ENCODE measurements around the gene CYP26B1.

CYP26B1 gene

GRCh38 chr2:72097276-72097675, 50.4 kb downstream of the CYP26B1 start:
- no peak for DNase-seq (ENCODE audit: low read depth, low spot score)
- in situ Hi-C loops (cut with HindIII; ENCODE audit: low sequenced_read_pairs) = no loop called here

GRCh38 chr2:72096181-72096580, 51.5 kb downstream of the CYP26B1 start:
- H3K4me3 ChIP-seq (ENCODE audit: low read depth, low read length) = no peak overlapping the region
- no peak for TF ChIP-seq CTCF (IDR thresholded peaks at IDR 0.05; ENCODE audit: low read depth, low read length)
- in situ Hi-C loops (cut with HindIII; ENCODE audit: low sequenced_read_pairs) = no loop called here
- DNase-seq (ENCODE audit: low read depth, low spot score) = no peak

More at GRCh38 chr2:72097276-72097675, 50.4 kb downstream of the CYP26B1 start:
- TF ChIP-seq CTCF (IDR thresholded peaks at IDR 0.05; ENCODE audit: low read depth, low read length) = no peak
- H3K4me3 ChIP-seq (ENCODE audit: low read depth, low read length) = no peak overlapping the region

GRCh38 chr2:72095364-72095763, 52.3 kb downstream of the CYP26B1 start:
- no peak for TF ChIP-seq CTCF (IDR thresholded peaks at IDR 0.05; ENCODE audit: low read depth, low read length)
- in situ Hi-C loops (cut with HindIII; ENCODE audit: low sequenced_read_pairs) = no loop called here
- H3K4me3 ChIP-seq (ENCODE audit: low read depth, low read length) = no peak overlapping the region
- DNase-seq (ENCODE audit: low read depth, low spot score) = no peak

- H3K4me3 ChIP-seq (ENCODE audit: low read depth, low read length) = no peak overlapping the region
- DNase-seq (ENCODE audit: low read depth, low spot score) = no peak
- TF ChIP-seq CTCF (IDR thresholded peaks at IDR 0.05; ENCODE audit: low read depth, low read length) = no peak
- in situ Hi-C loops (cut with HindIII; ENCODE audit: low sequenced_read_pairs) = no loop called here
Observed at GRCh38 chr2:72094701-72095100, 53.0 kb downstream of the CYP26B1 start.

GRCh38 chr2:72092111-72092510, 55.6 kb downstream of the CYP26B1 start:
- DNase-seq (ENCODE audit: low read depth, low spot score) = no peak
- in situ Hi-C loops (cut with HindIII; ENCODE audit: low sequenced_read_pairs) = no loop called here
- TF ChIP-seq CTCF (IDR thresholded peaks at IDR 0.05; ENCODE audit: low read depth, low read length) = no peak
- no peak overlapping the region for H3K4me3 ChIP-seq (ENCODE audit: low read depth, low read length)

GRCh38 chr2:72090781-72091482, 56.7 kb downstream of the CYP26B1 start:
- TF ChIP-seq CTCF (IDR thresholded peaks at IDR 0.05; ENCODE audit: low read depth, low read length) = no peak
- DNase-seq (ENCODE audit: low read depth, low spot score) = no peak
- H3K4me3 ChIP-seq (ENCODE audit: low read depth, low read length) = no peak overlapping the region
- in situ Hi-C loops (cut with HindIII; ENCODE audit: low sequenced_read_pairs) = no loop called here
